A549 treated with AZD9567 at 1 μM for 4 hours (cell line): ENCODE results near the gene SMAD3. TPM values are rescaled to one million over a fixed set of nuclear protein-coding genes. Genes with fewer than 3 reads are reported as not detected.

Source experiments
- total RNA-seq: library from RNA; stranded (reverse); fragments of 200-300 nt; extraction: Qiagen RNA extraction; gene quantifications from 5 replicates; pipeline ENCODE4 v1.2.3, GENCODE V29; 2022; ENCODE audit not compliant: insufficient read depth

SMAD3 gene
- 88.1 to 139 TPM (median 119 TPM) in 5 replicates for total RNA-seq

GRCh38 chr15:67065531-67066005, at the start of gene SMAD3:
Gene SMAD3, plus strand, starts transcription at chr15:67065602. Its CDS starts 553 bp downstream, at chr15:67066155.

Other genes with a start within 250 kb of the SMAD3 start
- 59.9 to 69.9 TPM (median 65.1 TPM) in 5 replicates for gene AAGAB, start 189.1 kb downstream of the SMAD3 start, total RNA-seq
- 1.3 to 1.6 TPM (median 1.5 TPM) in 5 replicates for gene IQCH, start 189.2 kb downstream of the SMAD3 start, total RNA-seq